ENCODE results near the gene P4HA3. TPM values are rescaled to one million over a fixed set of nuclear protein-coding genes. Genes with fewer than 3 reads are reported as not detected.

P4HA3 gene
- total RNA-seq, 1 donor from 2014 or later = not detected

GRCh38 chr11:74310857-74311256 is 583 bp downstream of the P4HA3 start:
- Mint-ChIP-seq H3K4me3 (ENCODE audit: unreplicated experiment) (peak overlapping the region; percentile 83), H3K36me3 (ENCODE audit: unreplicated experiment) (peaks cover 10% of the 10 kb centered on the region), H3K9me3 (ENCODE audit: unreplicated experiment) (peaks cover 3% of the 10 kb centered on the region), H3K27ac (ENCODE audit: unreplicated experiment) (no peak overlapping the region), H3K27me3 (ENCODE audit: unreplicated experiment) (peaks cover 11% of the 10 kb centered on the region), H3K4me1 (ENCODE audit: low read depth, unreplicated experiment) (no peaks in the 10 kb centered on the region)
- no peak for TF ChIP-seq CTCF (IDR thresholded peaks at IDR 0.05; ENCODE audit: partially characterized antibody, unreplicated experiment)
- DNase-seq = no peak

- no peak overlapping the region for H3K4me3 Mint-ChIP-seq (ENCODE audit: unreplicated experiment)
- H3K36me3 Mint-ChIP-seq (ENCODE audit: unreplicated experiment) = peaks cover 7% of the 10 kb centered on the region
- H3K4me1 Mint-ChIP-seq (ENCODE audit: low read depth, unreplicated experiment) = no peaks in the 10 kb centered on the region
- H3K9me3 Mint-ChIP-seq (ENCODE audit: unreplicated experiment) = peaks cover 3% of the 10 kb centered on the region
- no peak overlapping the region for H3K27ac Mint-ChIP-seq (ENCODE audit: unreplicated experiment)
- DNase-seq = no peak
- no peak for TF ChIP-seq CTCF (IDR thresholded peaks at IDR 0.05; ENCODE audit: partially characterized antibody, unreplicated experiment)
- peaks cover 13% of the 10 kb centered on the region for H3K27me3 Mint-ChIP-seq (ENCODE audit: unreplicated experiment)
Observed at GRCh38 chr11:74307434-74307833, 4.0 kb downstream of the P4HA3 start.

- Mint-ChIP-seq H3K4me3 (ENCODE audit: unreplicated experiment) (no peak overlapping the region), H3K27me3 (ENCODE audit: unreplicated experiment) (peaks cover 8% of the 10 kb centered on the region), H3K27ac (ENCODE audit: unreplicated experiment) (no peak overlapping the region), H3K4me1 (ENCODE audit: low read depth, unreplicated experiment) (no peaks in the 10 kb centered on the region), H3K36me3 (ENCODE audit: unreplicated experiment) (peaks cover under 1% of the 10 kb centered on the region), H3K9me3 (ENCODE audit: unreplicated experiment) (peaks cover under 1% of the 10 kb centered on the region)
- no peak for DNase-seq
- TF ChIP-seq CTCF (IDR thresholded peaks at IDR 0.05; ENCODE audit: partially characterized antibody, unreplicated experiment) = no peak
Observed at GRCh38 chr11:74306435-74307175, 4.8 kb downstream of the P4HA3 start.

- TF ChIP-seq CTCF (IDR thresholded peaks at IDR 0.05; ENCODE audit: partially characterized antibody, unreplicated experiment) = no peak
- Mint-ChIP-seq H3K36me3 (ENCODE audit: unreplicated experiment) (peaks cover 2% of the 10 kb centered on the region), H3K4me3 (ENCODE audit: unreplicated experiment) (no peak overlapping the region), H3K9me3 (ENCODE audit: unreplicated experiment) (no peaks in the 10 kb centered on the region), H3K27me3 (ENCODE audit: unreplicated experiment) (peaks cover 1% of the 10 kb centered on the region), H3K4me1 (ENCODE audit: low read depth, unreplicated experiment) (no peaks in the 10 kb centered on the region), H3K27ac (ENCODE audit: unreplicated experiment) (no peak overlapping the region)
- DNase-seq = no peak
Observed at GRCh38 chr11:74299015-74299414, 12.4 kb downstream of the P4HA3 start.

- Mint-ChIP-seq H3K36me3 (ENCODE audit: unreplicated experiment) (peaks cover 4% of the 10 kb centered on the region), H3K4me1 (ENCODE audit: low read depth, unreplicated experiment) (no peaks in the 10 kb centered on the region), H3K9me3 (ENCODE audit: unreplicated experiment) (no peaks in the 10 kb centered on the region), H3K4me3 (ENCODE audit: unreplicated experiment) (no peak overlapping the region), H3K27me3 (ENCODE audit: unreplicated experiment) (peaks cover 1% of the 10 kb centered on the region), H3K27ac (ENCODE audit: unreplicated experiment) (no peak overlapping the region)
- DNase-seq = no peak
- no peak for TF ChIP-seq CTCF (IDR thresholded peaks at IDR 0.05; ENCODE audit: partially characterized antibody, unreplicated experiment)
Observed at GRCh38 chr11:74297484-74297883, 14.0 kb downstream of the P4HA3 start.

All from glutamatergic neuron (in vitro differentiated cells).